Right renal cortex interstitium (tissue), 3 donors: ENCODE data around the gene AUTS2. TPM values are rescaled to one million over a fixed set of nuclear protein-coding genes. Genes with fewer than 3 reads are reported as not detected.

Experiments used
- DNase-seq, 3 donors: peaks; one replicate each; pipeline ENCODE4 v3.0.0-alpha.2; 2013; ENCODE audit warnings: low read depth in 3 of 3, low spot score in 2 of 3
- polyA plus RNA-seq, 3 donors: library from polyadenylated mRNA; unstranded; fragments of 120-200 nt; gene quantifications; one replicate each; pipeline ENCODE4 v1.2.1, GENCODE V29; 2013; ENCODE audit not compliant: insufficient read length in 3 of 3

Gene AUTS2
- polyA plus RNA-seq, 3 donors: 51.6 to 66.2 (median 55.2) TPM

DNA sequence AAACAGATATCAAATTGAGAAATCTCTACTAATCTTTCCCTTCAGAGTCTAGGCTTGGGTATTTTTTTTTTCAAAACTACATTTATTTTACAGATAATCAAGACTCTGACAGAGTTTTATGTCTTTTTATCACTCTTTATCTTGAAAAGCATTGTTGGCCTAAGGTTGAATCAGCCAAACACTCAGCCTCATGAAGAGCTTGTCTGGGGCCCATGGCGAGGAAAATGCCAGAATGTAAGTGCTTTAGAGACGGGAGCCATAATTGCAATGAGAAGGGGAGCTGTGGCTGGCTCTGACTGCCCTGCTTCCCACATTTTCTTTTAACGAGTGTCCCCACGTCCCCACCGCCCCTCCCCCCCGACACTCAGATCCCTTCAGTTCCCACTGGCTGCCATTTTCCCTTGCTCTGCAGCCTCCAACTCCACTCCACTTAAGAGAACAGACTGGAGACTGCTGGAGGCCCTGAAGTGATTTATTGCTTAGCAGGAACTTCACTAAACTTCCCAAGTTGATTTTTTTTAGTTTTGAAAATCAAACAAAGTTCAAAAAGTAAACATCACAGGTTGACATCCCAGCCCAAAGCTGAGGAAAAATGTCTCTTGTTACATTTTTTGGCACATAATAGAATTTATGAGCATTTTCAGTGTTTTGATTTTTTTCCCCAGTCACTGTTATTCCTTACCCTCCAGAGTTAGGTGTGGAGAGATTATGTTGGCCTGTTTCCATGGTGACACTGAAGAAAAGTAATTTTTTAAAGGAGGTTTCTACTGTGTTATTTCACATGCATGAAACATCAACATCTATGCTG lies 896.2 kb downstream of the AUTS2 start:
- DNase-seq: no peak

DNA sequence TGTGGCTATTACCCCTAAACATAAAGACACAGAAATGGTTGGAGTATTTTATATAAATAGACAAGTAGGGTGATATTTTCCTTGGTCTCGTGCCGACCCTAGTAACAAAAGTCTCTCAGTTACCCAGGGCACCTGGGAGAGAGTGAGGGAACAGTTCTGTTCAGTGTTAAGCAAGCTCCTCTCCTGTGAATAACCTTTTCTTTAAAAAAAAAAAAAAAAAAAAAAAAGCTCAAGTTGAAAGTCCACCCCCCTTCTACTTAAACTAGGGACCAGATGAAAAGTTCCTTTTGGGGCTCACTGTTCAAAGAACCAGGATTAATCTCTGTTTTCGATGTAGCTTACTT lies 896.7 kb downstream of the AUTS2 start:
- no peak for DNase-seq

DNA sequence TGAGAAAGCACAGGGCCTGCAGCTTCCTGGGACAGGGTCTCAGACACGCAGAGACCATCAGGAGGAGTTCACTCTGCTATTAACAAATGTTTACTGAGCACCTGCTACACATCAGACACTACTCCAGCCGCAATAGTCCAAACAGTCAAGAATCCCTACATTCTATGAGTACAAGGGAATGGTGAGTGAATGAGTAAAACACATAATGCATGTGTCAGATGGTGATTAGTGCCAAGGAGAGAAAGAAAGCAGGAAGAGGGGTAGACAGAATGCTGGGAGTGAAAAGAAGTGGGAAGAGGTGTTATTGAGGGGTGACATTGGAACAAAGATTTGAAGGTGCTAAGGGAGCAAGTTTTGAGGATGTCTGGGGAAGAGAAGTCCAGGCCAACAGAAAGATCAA lies 899.5 kb downstream of the AUTS2 start:
- no peak for DNase-seq

DNA sequence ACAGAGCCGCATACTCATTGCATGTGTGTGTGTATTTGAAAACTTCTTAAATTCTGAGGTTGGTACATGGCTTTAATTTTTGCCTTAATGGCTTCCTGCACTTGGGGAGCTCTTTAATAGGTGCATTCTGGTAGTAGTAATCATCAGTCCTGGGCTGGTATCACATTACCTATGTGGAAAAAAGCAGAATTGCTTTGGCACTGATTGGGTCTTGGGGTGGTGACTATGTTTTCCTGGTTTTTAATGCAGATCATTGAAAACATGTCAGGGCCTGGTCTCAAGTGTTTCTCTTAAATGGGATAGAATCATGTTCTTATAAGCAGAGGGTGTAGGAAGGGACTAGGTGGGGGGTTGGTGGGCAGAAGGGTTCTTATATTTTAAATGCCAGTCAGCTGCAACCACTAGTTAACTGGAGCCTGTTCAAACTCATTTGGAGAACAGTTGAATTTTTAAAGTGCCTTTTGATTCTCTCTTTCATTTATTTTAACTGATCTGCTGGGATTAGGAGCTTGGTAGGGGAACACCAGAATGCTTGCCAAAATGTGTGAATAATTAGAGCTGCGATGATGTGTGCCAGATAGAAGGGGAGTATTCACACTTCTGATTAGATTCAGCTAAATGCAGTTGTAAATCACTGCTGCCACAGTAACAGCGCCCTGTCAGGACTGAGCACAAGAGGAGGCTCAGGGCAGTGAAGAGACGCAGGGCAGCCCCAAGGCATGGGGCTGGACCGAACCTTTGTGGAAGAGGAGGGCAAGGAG lies 900.1 kb downstream of the AUTS2 start:
- no peak for DNase-seq

DNA sequence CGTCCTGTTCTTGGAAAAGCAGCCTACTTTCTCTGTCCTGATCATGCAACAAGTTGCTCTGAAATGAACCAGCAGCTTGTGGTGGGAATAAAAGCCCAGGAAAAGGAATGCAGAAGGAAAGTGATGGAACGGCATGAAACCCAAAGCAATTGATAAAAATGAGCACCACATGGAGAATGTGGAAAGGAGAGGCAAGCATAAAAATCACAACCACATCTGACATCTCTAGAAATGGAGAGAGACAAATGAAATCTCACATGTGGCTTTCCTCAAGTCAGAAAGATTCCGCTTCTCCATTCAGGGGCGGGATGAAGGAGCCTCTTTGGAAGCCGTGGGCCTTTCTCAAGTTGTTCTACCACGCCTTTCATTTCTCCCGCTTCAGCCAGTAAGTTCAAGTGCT lies 902.0 kb downstream of the AUTS2 start:
- no peak for DNase-seq

DNA sequence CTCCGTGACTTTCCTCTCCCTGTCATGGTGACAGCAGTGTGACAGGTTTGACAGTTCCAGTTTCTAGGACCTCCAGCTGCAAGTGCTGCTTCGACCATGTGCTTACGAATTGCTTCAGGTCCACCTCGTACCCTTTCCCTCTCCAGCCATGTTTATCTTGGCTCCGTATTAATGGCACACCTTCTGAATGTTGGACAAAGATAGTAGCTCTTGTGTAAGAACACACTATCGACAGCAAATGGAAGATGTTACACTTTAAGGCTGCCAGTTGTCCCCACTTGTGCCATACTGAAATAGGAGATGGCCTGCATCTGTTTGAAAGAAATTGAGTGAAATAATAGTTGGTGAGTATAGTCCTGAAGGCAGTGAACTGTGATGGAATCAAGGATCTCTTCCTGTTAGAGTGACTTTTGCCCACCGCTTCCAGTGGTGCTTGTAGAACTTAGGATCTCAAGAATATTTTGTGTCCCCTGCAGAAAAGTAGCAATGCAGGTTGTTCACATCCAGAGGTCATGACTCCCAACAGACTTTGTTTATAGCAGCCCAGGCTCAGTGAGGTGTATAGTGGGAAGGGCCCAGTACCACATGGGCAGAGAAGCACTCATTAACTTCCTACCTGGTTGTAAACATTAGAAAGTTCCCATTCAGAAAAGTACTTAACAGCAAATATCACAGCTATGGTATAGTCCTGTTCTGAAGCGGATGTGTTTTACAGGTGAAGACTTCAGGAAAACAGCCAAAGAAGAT lies 904.0 kb downstream of the AUTS2 start:
- DNase-seq: no peak

DNA sequence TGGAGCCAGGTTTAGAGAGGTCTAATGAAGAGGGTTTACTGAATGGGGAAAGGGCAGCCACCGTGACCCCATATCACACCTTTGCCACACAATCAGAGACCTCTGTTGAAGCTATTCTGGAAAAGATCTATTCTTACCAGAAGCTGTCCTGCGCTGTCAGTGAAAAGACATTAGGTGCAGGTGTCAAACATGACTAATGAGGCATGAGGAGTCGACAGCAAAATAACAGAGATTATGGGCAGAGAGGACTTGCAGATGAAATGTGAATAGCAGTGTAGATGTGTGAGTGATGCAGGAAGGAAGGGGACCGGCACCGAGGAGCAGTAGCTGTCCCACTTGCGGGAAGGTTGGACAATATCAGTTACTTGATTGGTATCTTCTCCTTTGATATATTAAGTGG lies 906.0 kb downstream of the AUTS2 start:
- no peak for DNase-seq

DNA sequence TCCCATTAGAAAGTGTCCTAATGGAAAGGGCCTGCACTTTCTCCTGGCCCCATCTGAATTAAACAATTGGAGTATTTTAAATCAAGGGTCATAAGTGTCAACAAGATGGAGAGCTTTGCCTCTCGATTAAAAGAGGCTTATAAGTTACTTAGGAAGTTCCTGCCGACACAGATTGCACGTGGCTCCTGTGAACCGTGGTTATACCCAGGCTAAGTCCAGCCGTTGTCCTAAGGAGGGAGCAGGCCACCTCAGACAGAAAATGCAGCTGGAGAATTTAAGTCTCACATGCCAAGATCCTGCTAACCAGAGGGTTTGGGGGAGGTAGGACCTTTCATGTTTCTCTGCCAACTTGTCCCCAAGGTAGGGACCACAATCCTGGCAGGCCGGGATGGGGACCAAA lies 907.2 kb downstream of the AUTS2 start:
- no peak for DNase-seq

DNA sequence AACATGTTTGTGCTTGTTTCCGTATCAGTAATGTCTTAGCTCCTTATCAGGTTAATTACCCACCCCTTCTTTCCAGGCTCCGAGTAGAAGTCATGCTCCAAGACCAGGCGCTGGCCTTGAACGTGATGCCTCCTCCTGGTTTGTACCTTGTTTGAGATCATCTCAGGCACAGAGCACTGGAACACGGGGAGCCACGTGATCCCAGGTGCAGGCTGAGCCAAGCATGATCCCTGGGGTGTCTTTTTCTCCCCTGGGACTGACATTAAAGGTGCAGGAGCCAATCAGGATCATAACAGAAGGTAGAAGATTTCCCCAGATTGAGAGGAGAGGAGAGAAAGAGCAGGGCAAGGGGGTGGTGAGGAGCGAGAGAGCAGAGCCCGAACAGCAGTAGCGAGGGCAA lies 907.6 kb downstream of the AUTS2 start:
- no peak for DNase-seq

DNA sequence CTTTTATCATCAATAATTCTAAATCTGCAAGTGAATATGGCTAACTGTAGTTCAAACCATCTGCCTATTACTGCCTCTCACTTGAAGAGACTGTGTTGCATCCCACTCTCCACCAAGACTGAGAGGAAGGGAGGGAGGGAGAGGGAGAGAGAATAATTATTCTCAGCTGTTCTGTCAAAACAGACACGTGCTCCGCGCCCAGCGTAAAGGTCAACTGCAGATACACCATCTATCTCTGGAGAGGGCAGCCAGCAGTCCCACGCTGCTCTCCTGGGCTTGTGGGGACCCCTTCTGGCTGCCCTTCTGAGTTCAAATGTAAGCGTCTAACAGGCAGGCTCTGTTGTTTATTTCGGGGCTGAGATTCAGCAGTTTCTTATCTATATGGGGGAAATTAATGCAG lies 908.2 kb downstream of the AUTS2 start:
- no peak for DNase-seq

DNA sequence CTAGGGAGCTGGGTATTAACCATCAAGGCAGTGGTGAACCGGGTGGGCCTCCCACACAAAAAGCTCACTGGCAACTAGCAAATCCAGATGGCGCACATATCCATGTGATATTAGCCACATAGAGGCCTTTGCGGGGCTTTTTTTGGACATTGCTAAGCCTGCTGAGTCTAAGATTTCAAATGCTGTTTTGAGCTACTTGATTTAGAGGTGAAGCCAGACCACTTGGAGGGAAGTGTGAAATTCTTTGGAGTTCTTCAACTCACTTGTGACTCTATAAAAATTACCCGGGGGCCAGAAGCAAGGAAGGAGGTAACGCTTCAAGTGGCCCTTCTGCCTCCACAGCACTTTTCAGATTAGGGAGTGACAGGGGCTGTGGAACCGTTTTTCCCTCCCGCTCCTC lies 913.9 kb downstream of the AUTS2 start:
- no peak for DNase-seq

DNA sequence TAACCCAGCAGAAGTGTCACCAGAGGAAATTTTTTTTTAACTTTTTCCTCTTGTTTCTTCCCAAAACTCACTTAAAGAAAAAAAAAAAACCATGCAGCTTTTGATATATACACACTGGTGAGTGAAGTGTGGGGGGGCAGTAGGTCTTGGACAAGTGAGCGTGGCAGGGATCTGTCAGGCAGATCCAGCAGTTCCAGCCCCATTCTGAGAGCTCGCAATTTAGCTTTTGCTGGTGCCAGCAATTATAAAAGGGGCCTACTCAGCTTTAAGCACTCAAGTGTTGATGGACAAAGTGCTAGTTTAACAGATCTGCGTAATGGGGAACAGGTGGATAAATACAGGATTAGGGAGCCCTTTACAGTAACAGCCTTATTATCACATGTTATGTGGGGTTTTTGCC lies 914.5 kb downstream of the AUTS2 start:
- DNase-seq: no peak

DNA sequence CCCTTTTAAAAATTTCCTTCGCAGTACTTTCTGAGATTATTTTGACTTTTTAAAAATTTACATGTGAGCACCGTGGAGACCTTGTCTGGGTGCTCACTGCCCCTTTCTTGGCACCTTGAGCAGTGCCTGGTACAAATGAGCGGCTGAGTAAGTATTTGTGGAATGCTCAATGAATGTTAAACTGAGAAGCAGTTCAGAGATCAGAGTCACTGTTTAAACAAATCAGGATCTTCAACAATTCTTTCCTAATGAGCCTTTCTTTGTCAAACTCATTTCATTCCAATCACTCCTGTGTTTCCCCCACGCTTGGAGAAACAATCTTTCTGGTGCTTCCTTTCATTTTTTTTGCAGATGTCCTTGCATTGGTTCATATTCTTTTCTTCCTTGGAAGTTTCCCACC lies 922.3 kb downstream of the AUTS2 start:
- DNase-seq: no peak

DNA sequence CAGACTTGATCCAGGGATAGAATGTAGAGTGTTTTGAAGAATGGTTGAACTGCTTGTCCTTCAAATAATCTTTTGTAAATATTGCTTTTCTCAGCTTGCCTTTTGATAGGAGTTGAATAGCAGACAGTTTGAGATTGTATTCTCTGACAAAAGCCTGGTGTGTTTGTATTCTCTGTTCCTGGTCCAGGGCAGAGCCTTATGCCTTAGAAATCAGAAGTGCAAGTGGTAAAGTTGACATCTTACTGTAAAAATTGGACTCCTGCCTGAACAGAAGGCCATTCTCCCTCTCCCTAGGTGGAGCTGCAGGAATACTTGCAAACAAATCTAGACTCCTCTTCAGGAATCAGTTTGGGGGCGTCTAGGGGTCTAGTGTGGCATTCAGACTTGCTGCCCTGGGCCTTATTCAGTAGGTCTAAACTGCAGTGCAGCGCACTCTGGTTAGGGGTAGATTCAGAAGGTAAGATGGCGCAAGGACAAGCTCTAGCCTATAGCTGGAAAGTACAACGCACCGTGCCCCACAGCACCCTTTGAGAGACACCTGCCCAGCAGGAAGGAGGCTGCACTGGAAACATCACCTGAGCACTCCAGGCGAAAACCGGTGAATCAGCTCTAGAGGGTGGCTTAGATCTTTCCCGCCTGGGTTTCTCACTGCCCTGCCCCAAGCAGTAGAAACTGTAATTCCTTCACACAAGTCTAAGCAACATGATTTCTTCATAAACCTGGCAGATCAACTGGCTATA lies 925.1 kb downstream of the AUTS2 start:
- DNase-seq: no peak

DNA sequence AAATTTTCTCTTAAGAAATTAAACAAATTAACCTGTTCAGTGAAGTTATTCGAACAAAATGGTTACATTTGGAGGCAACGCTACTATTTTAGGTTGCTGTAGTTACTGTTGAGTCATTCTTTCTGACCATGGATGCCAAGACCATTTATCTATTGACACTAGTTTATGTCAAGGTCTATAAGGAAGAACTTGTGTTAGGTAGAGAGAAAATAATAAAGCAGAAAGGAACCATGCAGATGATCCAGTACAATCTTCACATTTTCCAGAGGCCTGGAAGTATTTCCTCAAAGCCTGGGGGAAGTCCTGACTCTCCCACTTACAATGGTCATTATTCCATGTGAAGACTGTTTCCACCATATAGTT lies 925.7 kb downstream of the AUTS2 start:
- DNase-seq: no peak

DNA sequence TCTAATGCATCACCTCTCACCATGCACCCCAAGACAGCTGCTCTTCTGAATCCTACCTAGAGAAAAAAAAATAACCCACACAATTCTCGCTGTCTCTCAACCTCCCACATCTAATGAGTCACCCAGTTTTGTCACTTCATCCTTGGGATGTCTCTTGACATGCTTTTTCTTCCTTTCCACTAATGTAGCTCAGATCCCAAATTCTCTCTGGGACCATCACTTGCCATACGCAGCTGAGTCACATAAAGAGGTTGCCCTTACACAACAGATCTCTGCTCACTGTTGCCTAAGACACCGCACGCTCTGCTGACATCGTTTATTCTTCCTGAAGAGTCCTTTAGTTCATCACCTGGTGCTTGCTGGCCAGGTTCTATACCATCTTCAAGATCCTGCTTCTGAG lies 927.7 kb downstream of the AUTS2 start:
- DNase-seq: no peak

DNA sequence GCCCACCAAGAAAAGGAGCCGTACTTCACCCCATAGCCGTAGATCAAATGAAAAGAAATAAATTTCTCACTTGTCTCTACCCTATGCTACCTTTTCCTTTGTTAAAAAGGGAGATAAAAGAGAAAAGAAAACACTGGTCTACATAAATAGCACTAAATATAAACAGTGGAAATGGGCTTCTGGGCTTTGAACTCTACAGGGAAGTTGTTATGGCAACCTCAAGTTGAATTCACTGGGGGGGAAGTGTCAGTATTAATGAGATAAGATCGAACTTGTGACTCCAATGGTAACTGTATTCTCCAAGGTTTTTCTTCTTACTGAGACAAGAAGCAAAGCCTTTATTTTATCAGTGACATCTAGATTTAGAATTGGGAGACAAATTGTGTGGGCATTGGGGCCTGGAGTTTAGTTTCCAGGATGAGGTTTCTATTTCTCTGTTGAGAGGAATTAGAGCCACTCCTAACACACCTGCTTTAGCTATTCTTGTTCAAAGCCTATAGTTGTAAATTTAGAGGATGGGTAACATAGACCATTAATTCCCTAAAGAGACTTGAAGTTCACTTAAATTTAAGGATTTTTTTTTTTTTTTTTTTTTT lies 929.3 kb downstream of the AUTS2 start:
- DNase-seq: no peak

DNA sequence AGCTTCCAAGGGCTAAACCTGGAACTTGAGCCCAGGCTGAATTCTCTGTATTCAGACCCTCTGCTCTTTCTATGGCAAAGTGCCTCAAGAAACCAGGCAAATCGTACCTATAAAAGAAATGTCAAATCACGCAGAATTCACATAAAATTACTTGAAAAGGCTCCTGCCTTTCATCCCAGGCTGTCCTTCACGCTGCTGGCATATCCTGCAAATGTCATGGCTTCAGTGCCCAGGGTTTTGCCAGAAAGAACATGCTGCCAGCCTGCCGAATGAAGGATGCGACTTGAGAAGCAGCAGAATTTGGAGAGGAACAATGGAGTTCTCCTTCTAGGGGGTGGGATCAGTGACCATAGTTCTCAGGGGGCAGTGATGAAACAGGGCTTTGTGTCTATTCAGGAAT lies 931.2 kb downstream of the AUTS2 start:
- no peak for DNase-seq

DNA sequence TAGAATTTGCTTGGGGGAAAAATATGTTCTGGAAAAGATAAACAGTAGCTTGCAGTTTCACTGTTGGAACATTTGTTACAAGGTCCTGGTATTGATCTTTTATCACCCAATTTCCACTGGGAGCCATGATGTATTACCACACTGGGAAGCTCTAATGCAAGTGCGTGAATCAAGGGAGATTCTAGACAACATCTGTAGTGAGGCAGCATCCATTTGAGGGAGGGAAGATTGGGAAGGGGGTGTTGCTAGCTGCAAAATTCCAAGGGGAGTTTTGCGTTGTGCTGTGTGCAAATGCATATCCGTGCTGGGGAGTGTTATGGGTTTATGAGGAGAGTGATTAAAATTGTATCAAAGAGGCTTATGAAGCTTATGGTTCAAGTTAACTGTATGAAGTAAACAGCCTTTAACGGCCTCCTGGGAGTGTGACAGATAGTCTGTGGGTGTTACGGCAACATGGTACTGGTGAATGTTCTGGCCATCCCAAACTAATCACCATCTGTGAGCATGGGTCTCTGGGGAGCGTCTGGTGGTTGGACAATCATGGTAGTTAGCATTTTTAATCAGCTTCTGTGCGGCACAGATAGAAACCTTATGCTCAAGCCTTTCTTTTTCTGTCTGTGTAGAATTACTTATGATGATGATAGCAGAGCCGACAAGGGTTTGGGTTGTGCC lies 931.8 kb downstream of the AUTS2 start:
- no peak for DNase-seq

DNA sequence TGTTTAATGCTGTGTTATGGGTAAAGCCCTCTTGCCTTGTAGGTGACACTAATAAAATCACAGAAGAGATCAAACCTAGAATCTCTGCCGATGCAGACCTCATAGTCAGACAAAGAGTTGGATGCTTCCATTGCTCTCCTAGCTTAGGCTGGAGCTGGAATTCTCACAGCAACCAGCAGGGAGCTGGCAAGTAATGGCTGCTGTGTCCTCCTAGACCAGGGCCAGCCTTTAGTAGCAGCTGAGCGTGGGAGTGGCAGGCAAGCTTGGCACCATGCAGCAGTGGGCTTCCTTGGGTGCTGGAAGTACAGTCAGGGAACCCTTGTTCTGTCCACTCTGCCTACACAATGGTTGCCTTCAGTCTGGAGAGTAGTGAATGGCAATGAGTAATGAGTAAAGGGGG lies 935.3 kb downstream of the AUTS2 start:
- no peak for DNase-seq
